GM21381 (cell line): ENCODE results near the gene NOD1.
"Not testable (repeated sequence)": the region's sequence is repeated elsewhere in the genome, so short reads cannot be mapped to it uniquely, and the experiment has no call there.

Experiments used
- ATAC-seq: cut with Tn5 transposase; IDR thresholded peaks from one replicate; pipeline ENCODE4 v1.9.1; 2021; ENCODE audit warnings: mild to moderate bottlenecking, moderate library complexity; ENCODE audit not compliant: unreplicated experiment

Gene NOD1

GRCh38 chr7:30478349-30479201 is at the start of gene NOD1:
Gene NOD1 (minus strand): TSS chr7:30478784. CDS start chr7:30456921, 21,863 bp downstream.
- ATAC-seq = peak; percentile 92

GRCh38 chr7:30527297-30527696 is 48.7 kb upstream of the NOD1 start:
- ATAC-seq = not testable (repeated sequence)

GRCh38 chr7:30526163-30526562 is 47.6 kb upstream of the NOD1 start:
- no peak for ATAC-seq

GRCh38 chr7:30525429-30525828 is 46.8 kb upstream of the NOD1 start:
- no peak for ATAC-seq

GRCh38 chr7:30524545-30524944 is 46.0 kb upstream of the NOD1 start:
- no peak for ATAC-seq

- ATAC-seq = no peak
Measured at GRCh38 chr7:30523466-30523865, 44.9 kb upstream of the NOD1 start.

- ATAC-seq = no peak
Measured at GRCh38 chr7:30522159-30522558, 43.6 kb upstream of the NOD1 start.

GRCh38 chr7:30521532-30521931 is 42.9 kb upstream of the NOD1 start:
- ATAC-seq = no peak

GRCh38 chr7:30519122-30519521 is 40.5 kb upstream of the NOD1 start:
- ATAC-seq = no peak

GRCh38 chr7:30515761-30516160 is 37.2 kb upstream of the NOD1 start:
- no peak for ATAC-seq

GRCh38 chr7:30514776-30515175 is 36.2 kb upstream of the NOD1 start:
- ATAC-seq = no peak

GRCh38 chr7:30514177-30514576 is 35.6 kb upstream of the NOD1 start:
- ATAC-seq = no peak

GRCh38 chr7:30513762-30514161 is 35.2 kb upstream of the NOD1 start:
- ATAC-seq = no peak

- no peak for ATAC-seq
Measured at GRCh38 chr7:30511973-30512662, 33.5 kb upstream of the NOD1 start.

- ATAC-seq = no peak
Measured at GRCh38 chr7:30511494-30511893, 32.9 kb upstream of the NOD1 start.

GRCh38 chr7:30510124-30511075 is 31.8 kb upstream of the NOD1 start:
- ATAC-seq = peak; percentile 54

GRCh38 chr7:30509171-30509857 is 30.7 kb upstream of the NOD1 start:
- not testable (repeated sequence) for ATAC-seq

GRCh38 chr7:30507346-30507900 is 28.8 kb upstream of the NOD1 start:
- ATAC-seq = not testable (repeated sequence)

GRCh38 chr7:30505174-30505697 is 26.7 kb upstream of the NOD1 start:
- no peak for ATAC-seq
